ENCODE data around the gene PLXNA4. TPM values are rescaled to one million over a fixed set of nuclear protein-coding genes. Genes with fewer than 3 reads are reported as not detected.

Gene PLXNA4
- total and polyA plus RNA-seq, 4 donors: 0.04 to 1.1 (median 0.41) TPM

GRCh38 chr7:132577206-132578049 is 1.2 kb upstream of the PLXNA4 start:
- Histone ChIP-seq H3K27ac (ENCODE audit: low read depth in 1 of 2, low read length in 2 of 2) (no peak overlapping the region), H3K36me3 (ENCODE audit: control insufficient read depth in 4 of 4, insufficient read depth in 3 of 4, low read depth in 1 of 4, low read length in 3 of 4) (no peaks in the 10 kb centered on the region), H3K4me3 (ENCODE audit: low read depth in 1 of 3, low read length in 3 of 3) (peak overlapping the region in 1 of 3 donors; percentile 50), H3K4me1 (ENCODE audit: control insufficient read depth in 4 of 4, insufficient read depth in 4 of 4, low read length in 3 of 4) (peaks cover 7 to 22% (median 17%) of the 10 kb centered on the region in 4 donors), H3K9me3 (ENCODE audit: control insufficient read depth in 4 of 4, low read length in 3 of 4) (no peaks in the 10 kb centered on the region), H3K27me3 (ENCODE audit: control insufficient read depth in 4 of 4, insufficient read depth in 4 of 4, low read length in 3 of 4) (peaks cover 0 to 14% (median 0%) of the 10 kb centered on the region in 4 donors), H3K9ac (ENCODE audit: low read depth in 1 of 2, low read length in 2 of 2) (no peak overlapping the region)
- 10% methylated on average over 63 of the region's 65 CpGs for whole genome bisulfite sequencing
- TF ChIP-seq HNF4A (conservative IDR thresholded peaks at IDR 0.05) (no peak), CTCF (IDR thresholded peaks at IDR 0.05; ENCODE audit: low read depth, low read length, missing input control) (no peak), RAD21 (IDR thresholded peaks at IDR 0.05) (no peak), GABPA (IDR thresholded peaks at IDR 0.05 in 1 of 2, conservative IDR thresholded peaks at IDR 0.05 in 1 of 2) (no peak), EGR1 (IDR thresholded peaks at IDR 0.05; ENCODE audit: low read depth in 2 of 2) (no peak), RXRA (IDR thresholded peaks at IDR 0.05) (no peak), YY1 (IDR thresholded peaks at IDR 0.05) (no peak)
- no peak for DNase-seq (ENCODE audit: low spot score)

DNA sequence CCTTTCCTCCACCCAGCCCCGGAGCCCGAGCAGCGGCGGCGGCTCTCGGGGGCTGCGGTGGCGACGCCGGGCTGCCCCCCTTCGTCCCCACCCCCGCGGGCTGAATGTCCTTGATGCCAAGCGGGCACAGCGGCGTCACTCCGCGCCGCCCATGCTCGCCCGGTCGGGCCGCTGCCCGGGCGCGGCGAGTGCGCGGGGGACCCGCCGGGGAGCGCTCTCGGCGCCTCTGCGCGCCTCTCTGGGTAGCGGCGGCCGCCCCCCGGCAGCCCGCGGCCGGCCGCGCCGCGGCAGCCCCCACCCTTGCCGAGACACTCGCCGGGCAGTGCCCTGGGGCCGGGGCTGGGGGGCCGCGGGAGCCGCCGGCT is 433 bp upstream of the PLXNA4 start:
- WGBS: 2% methylated on average over 55 of the region's 55 CpGs
- TF ChIP-seq, protein P1, sequence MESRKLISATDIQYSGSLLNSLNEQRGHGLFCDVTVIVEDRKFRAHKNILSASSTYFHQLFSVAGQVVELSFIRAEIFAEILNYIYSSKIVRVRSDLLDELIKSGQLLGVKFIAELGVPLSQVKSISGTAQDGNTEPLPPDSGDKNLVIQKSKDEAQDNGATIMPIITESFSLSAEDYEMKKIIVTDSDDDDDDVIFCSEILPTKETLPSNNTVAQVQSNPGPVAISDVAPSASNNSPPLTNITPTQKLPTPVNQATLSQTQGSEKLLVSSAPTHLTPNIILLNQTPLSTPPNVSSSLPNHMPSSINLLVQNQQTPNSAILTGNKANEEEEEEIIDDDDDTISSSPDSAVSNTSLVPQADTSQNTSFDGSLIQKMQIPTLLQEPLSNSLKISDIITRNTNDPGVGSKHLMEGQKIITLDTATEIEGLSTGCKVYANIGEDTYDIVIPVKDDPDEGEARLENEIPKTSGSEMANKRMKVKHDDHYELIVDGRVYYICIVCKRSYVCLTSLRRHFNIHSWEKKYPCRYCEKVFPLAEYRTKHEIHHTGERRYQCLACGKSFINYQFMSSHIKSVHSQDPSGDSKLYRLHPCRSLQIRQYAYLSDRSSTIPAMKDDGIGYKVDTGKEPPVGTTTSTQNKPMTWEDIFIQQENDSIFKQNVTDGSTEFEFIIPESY (IDR thresholded peaks at IDR 0.05): no peak
- TF ChIP-seq FOXA2 (IDR thresholded peaks at IDR 0.05) (no peak), SP1 (IDR thresholded peaks at IDR 0.05) (no peak), CTCF (IDR thresholded peaks at IDR 0.05; ENCODE audit: low read depth, low read length, missing input control) (no peak), GABPA (IDR thresholded peaks at IDR 0.05 in 1 of 2, conservative IDR thresholded peaks at IDR 0.05 in 1 of 2) (no peak), NR2F2 (IDR thresholded peaks at IDR 0.05) (no peak), EGR1 (IDR thresholded peaks at IDR 0.05; ENCODE audit: low read depth in 2 of 2) (no peak), HNF4G (IDR thresholded peaks at IDR 0.05) (no peak), HNF4A (conservative IDR thresholded peaks at IDR 0.05) (no peak), JUND (IDR thresholded peaks at IDR 0.05) (no peak), TAF1 (conservative IDR thresholded peaks at IDR 0.05) (no peak), YY1 (IDR thresholded peaks at IDR 0.05) (no peak), RXRA (IDR thresholded peaks at IDR 0.05) (no peak), FOXA1 (IDR thresholded peaks at IDR 0.05) (no peak)
- TF ChIP-seq, protein P2, sequence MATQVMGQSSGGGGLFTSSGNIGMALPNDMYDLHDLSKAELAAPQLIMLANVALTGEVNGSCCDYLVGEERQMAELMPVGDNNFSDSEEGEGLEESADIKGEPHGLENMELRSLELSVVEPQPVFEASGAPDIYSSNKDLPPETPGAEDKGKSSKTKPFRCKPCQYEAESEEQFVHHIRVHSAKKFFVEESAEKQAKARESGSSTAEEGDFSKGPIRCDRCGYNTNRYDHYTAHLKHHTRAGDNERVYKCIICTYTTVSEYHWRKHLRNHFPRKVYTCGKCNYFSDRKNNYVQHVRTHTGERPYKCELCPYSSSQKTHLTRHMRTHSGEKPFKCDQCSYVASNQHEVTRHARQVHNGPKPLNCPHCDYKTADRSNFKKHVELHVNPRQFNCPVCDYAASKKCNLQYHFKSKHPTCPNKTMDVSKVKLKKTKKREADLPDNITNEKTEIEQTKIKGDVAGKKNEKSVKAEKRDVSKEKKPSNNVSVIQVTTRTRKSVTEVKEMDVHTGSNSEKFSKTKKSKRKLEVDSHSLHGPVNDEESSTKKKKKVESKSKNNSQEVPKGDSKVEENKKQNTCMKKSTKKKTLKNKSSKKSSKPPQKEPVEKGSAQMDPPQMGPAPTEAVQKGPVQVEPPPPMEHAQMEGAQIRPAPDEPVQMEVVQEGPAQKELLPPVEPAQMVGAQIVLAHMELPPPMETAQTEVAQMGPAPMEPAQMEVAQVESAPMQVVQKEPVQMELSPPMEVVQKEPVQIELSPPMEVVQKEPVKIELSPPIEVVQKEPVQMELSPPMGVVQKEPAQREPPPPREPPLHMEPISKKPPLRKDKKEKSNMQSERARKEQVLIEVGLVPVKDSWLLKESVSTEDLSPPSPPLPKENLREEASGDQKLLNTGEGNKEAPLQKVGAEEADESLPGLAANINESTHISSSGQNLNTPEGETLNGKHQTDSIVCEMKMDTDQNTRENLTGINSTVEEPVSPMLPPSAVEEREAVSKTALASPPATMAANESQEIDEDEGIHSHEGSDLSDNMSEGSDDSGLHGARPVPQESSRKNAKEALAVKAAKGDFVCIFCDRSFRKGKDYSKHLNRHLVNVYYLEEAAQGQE (IDR thresholded peaks at IDR 0.05): no peak
- TF ChIP-seq, protein P3, sequence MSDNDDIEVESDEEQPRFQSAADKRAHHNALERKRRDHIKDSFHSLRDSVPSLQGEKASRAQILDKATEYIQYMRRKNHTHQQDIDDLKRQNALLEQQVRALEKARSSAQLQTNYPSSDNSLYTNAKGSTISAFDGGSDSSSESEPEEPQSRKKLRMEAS (IDR thresholded peaks at IDR 0.05): no peak
- TF ChIP-seq, protein P4, sequence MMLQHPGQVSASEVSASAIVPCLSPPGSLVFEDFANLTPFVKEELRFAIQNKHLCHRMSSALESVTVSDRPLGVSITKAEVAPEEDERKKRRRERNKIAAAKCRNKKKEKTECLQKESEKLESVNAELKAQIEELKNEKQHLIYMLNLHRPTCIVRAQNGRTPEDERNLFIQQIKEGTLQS (IDR thresholded peaks at IDR 0.05): no peak
- H3K36me3 ChIP-seq (ENCODE audit: control insufficient read depth in 4 of 4, insufficient read depth in 3 of 4, low read depth in 1 of 4, low read length in 3 of 4): no peaks in the 10 kb centered on the region
- DNase-seq (ENCODE audit: low spot score): no peak
- peaks cover 0 to 14% (median 0%) of the 10 kb centered on the region in 4 donors for H3K27me3 ChIP-seq (ENCODE audit: control insufficient read depth in 4 of 4, insufficient read depth in 4 of 4, low read length in 3 of 4)
- no peak overlapping the region for H3K27ac ChIP-seq (ENCODE audit: low read depth in 1 of 2, low read length in 2 of 2)
- no peaks in the 10 kb centered on the region for H3K9me3 ChIP-seq (ENCODE audit: control insufficient read depth in 4 of 4, low read length in 3 of 4)
- peaks cover 7 to 22% (median 17%) of the 10 kb centered on the region in 4 donors for H3K4me1 ChIP-seq (ENCODE audit: control insufficient read depth in 4 of 4, insufficient read depth in 4 of 4, low read length in 3 of 4)
- H3K4me3 ChIP-seq (ENCODE audit: low read depth in 1 of 3, low read length in 3 of 3): peak overlapping the region; percentile 18 to 58 (median 50)
- H3K9ac ChIP-seq (ENCODE audit: low read depth in 1 of 2, low read length in 2 of 2): no peak overlapping the region
